ENCODE results near the gene FCGR3A. TPM values are rescaled to one million over a fixed set of nuclear protein-coding genes. Genes with fewer than 3 reads are reported as not detected.
A peak's percentile ranks its signal among the peaks of the same experiment; 100 is the strongest.

The FCGR3A gene
- total RNA-seq, 4 donors from 2014 or later, result 0.75 to 21.7 (median 5.3) TPM

- 88 to 92% methylated on average over 1 of the region's 1 CpG for WGBS, 2 donors (ENCODE audit: low coverage in 1 of 2)
- no peak for DNase-seq
- in situ Hi-C loops (cut with MboI; ENCODE audit: low pct_ligation_motif_present in 1 of 4, low pct_unique_long_range_greater_than_20kb in 1 of 4, low sequenced_read_pairs in 3 of 4) (no loop called here), intact Hi-C loops (cut with DNase I; ENCODE audit: low total_unique reads) (no loop called here)
- Histone ChIP-seq H3K4me1 (no peaks in the 10 kb centered on the region), H3K27ac (no peak overlapping the region), H3K9me3 (no peaks in the 10 kb centered on the region), H3K4me3 (no peak overlapping the region), H3K27me3 (peaks cover 33% of the 10 kb centered on the region), H3K36me3 (no peaks in the 10 kb centered on the region)
- no peak for TF ChIP-seq EP300 (IDR thresholded peaks at IDR 0.05; ENCODE audit: low read depth)
Observed at GRCh38 chr1:161501234-161501633, 48.4 kb downstream of the FCGR3A start.

DNA sequence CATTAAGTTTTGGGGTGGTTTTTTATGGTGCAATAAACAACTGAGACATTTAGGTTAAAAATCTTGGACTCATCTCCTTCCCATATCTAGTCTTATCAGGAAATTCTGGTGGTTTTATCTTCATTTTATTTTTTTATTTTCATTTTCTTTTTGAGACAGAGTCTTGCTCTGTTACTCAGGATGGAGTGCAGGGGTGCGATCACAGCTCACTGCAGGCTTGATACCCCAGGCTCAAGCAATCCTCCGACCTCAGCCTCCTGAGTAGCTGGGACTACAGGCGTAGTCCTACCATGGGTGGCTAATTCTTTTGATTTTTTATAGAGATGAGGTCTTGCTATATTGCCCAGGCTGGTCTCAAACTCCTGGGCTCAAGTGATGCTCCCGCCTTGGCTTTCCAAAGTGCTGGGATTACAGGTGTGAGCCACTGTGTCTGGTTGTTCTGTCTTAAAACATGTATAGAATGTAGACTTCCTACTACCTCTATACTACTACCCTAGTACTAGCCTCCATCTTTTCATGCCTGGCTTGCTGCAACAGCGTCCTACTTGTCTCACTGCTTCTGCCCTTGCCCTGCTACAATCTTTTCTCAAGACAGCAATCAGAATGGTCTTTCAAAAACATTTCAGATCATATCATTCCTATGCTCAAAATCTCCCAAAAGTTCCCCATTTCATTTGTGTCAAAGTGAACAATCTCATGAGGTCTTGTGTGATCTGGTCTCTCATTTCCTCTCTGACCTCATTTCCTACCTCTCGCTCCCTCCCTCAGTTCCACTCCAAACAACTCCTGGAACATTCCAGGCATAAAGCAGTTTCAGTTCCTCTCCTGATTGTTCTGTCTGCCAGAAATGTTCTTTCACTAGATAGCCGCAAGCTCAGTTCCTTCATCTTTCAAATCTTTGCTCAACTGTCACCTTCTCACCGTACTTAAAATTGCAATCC, 50.2 kb downstream of the FCGR3A start:
- Histone ChIP-seq H3K27me3 (peaks cover 33% of the 10 kb centered on the region), H3K4me1 (no peaks in the 10 kb centered on the region), H3K36me3 (no peaks in the 10 kb centered on the region), H3K9me3 (no peaks in the 10 kb centered on the region), H3K27ac (peak overlapping the region in 1 of 4 donors; percentile 41), H3K4me3 (no peak overlapping the region)
- WGBS, 2 donors (ENCODE audit: low coverage in 1 of 2), result 73 to 79% methylated on average over 5 to 8 of the region's 8 CpGs
- TF ChIP-seq POLR2A (IDR thresholded peaks at IDR 0.05) (no peak), POLR2AphosphoS5 (IDR thresholded peaks at IDR 0.05) (no peak), CTCF (IDR thresholded peaks at IDR 0.05) (no peak), EP300 (IDR thresholded peaks at IDR 0.05; ENCODE audit: low read depth) (no peak)
- DNase-seq, result no peak
- in situ Hi-C loops (cut with MboI; ENCODE audit: low pct_ligation_motif_present in 1 of 4, low pct_unique_long_range_greater_than_20kb in 1 of 4, low sequenced_read_pairs in 3 of 4), result no loop called here
- intact Hi-C loops (cut with DNase I; ENCODE audit: low total_unique reads), result no loop called here

DNA sequence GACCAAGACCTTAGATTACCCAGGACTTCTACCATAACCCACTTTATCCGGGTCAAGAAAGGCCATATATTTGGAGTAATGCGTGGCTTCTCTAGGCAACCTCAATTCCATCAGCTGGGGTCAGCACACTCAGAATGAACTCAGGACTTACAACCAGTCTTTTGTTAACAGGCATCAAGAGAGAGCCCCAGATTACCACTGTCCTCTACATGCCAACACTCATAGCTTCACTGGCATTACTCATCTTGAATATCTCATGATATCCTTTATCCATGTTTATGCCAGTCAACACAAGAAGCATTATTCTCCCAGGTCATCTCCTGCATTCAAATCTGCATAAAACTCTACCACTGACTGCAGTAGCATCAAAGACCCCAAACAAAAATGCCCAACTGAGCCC, 51.0 kb downstream of the FCGR3A start:
- 89% methylated on average over 2 of the region's 2 CpGs; no CpG with 5 or more reads in 1 of the 2 donors for WGBS, 2 donors (ENCODE audit: low coverage in 1 of 2)
- no peaks in the 10 kb centered on the region for H3K4me1 ChIP-seq
- in situ Hi-C loops (cut with MboI; ENCODE audit: low pct_ligation_motif_present in 1 of 4, low pct_unique_long_range_greater_than_20kb in 1 of 4, low sequenced_read_pairs in 3 of 4) (no loop called here), intact Hi-C loops (cut with DNase I; ENCODE audit: low total_unique reads) (no loop called here)
- no peaks in the 10 kb centered on the region for H3K9me3 ChIP-seq
- no peak overlapping the region for H3K27ac ChIP-seq
- TF ChIP-seq EP300 (IDR thresholded peaks at IDR 0.05; ENCODE audit: low read depth) (no peak), POLR2A (IDR thresholded peaks at IDR 0.05) (no peak), CTCF (IDR thresholded peaks at IDR 0.05) (no peak), POLR2AphosphoS5 (IDR thresholded peaks at IDR 0.05) (no peak)
- peaks cover 33% of the 10 kb centered on the region for H3K27me3 ChIP-seq
- no peak overlapping the region for H3K4me3 ChIP-seq
- no peak for DNase-seq
- H3K36me3 ChIP-seq, result no peaks in the 10 kb centered on the region

DNA sequence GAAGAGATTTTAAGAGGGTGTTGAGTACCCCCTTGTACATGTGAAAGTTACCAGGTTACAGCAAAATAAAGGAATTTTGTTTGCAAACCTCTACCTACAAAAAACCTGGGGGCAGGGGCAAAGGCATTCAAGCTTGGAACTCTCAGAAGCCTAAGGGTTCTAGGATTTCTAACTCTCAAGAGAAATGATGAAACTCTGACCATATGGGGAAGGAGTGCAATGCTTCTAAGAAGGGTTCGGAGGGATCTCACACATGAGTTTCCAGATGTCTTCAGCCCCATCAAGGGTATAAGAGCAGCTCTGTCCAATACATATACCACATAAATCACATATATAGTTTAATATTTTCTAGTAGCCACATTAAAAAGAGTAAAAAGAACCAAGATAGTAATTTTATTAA, 51.7 kb downstream of the FCGR3A start:
- no peak for DNase-seq
- H3K4me3 ChIP-seq, result no peak overlapping the region
- no peaks in the 10 kb centered on the region for H3K36me3 ChIP-seq
- no peaks in the 10 kb centered on the region for H3K4me1 ChIP-seq
- WGBS, 2 donors (ENCODE audit: low coverage in 1 of 2), result 88 to 96% methylated on average over 1 of the region's 1 CpG
- H3K27ac ChIP-seq, result no peak overlapping the region
- peaks cover 34% of the 10 kb centered on the region for H3K27me3 ChIP-seq
- H3K9me3 ChIP-seq, result no peaks in the 10 kb centered on the region
- TF ChIP-seq POLR2A (IDR thresholded peaks at IDR 0.05) (no peak), CTCF (IDR thresholded peaks at IDR 0.05) (no peak), EP300 (IDR thresholded peaks at IDR 0.05; ENCODE audit: low read depth) (no peak), POLR2AphosphoS5 (IDR thresholded peaks at IDR 0.05) (no peak)
- intact Hi-C loops (cut with DNase I; ENCODE audit: low total_unique reads), result no loop called here
- in situ Hi-C loops (cut with MboI; ENCODE audit: low pct_ligation_motif_present in 1 of 4, low pct_unique_long_range_greater_than_20kb in 1 of 4, low sequenced_read_pairs in 3 of 4), result no loop called here
